B cell (primary cell): ENCODE data around the gene MRAP2. TPM values are rescaled to one million over a fixed set of nuclear protein-coding genes. Genes with fewer than 3 reads are reported as not detected.

Experiments
- ATAC-seq: fragments of 200-7000 bp; cut with Tn5 transposase; one replicate; pipeline ENCODE4 v1.10.0; 2021; ENCODE audit warnings: low read depth, mild to moderate bottlenecking, moderate number of reproducible peaks, moderate library complexity
- CTCF ChIA-PET: fragments of 350-600 bp; sonication (Branson Sonifier 250); formaldehyde crosslinking; loops from one replicate; lab custom pipeline; 2021; ENCODE audit warnings: antibody characterized with exemption, inconsistent platforms; lab: Charles Lee
- POLR2A ChIA-PET: fragments of 350-600 bp; sonication (Branson Sonifier 250); formaldehyde crosslinking; loops from one replicate; lab custom pipeline; 2021; ENCODE audit warnings: antibody characterized with exemption; lab: Charles Lee
- DNase-seq: peaks from one replicate; pipeline ENCODE4 v3.0.0; 2013
- H2AFZ ChIP-seq: 2 replicates; pipeline ENCODE4 v1.6.1; 2012; ENCODE audit warnings: mild to moderate bottlenecking, low read depth, low read length; ENCODE audit not compliant: insufficient read depth, poor library complexity, severe bottlenecking
- H3K27ac ChIP-seq, 2 donors: 1 replicate in 1 of 2; 2 replicates in 1 of 2; pipeline ENCODE4 v1.5.1; 2012 to 2013; ENCODE audit warnings: low read length in 2 of 2, mild to moderate bottlenecking in 2 of 2, moderate library complexity in 1 of 2
- H3K27me3 ChIP-seq, 4 experiments: fragments of 200-600 bp in 1 of 4; sonication (generic) in 1 of 4; replicated peaks in 1 of 4; 1 replicate in 2 of 4; 2 replicates in 2 of 4; pipeline versions ENCODE4 v1.6.1 to v1.7.0; 2013 to 2016; ENCODE audit warnings: low read length in 3 of 4, mild to moderate bottlenecking in 2 of 4, mixed read lengths in 1 of 4, moderate library complexity in 1 of 4; ENCODE audit not compliant: insufficient read depth in 4 of 4, control insufficient read depth in 3 of 4; ENCODE audit errors: control extremely low read depth in 1 of 4
- H3K36me3 ChIP-seq, 2 experiments: replicated peaks in 1 of 2; 1 replicate in 1 of 2; 2 replicates in 1 of 2; pipeline versions ENCODE4 v1.6.1 to v1.7.1; 2013; ENCODE audit warnings: low read length in 1 of 2; ENCODE audit not compliant: insufficient read depth in 2 of 2, control insufficient read depth in 1 of 2; ENCODE audit errors: control extremely low read depth in 1 of 2, extremely low read depth in 1 of 2
- H3K4me1 ChIP-seq, 2 donors: fragments of 200-600 bp in 1 of 2; sonication (generic) in 1 of 2; 1 replicate in 1 of 2; 2 replicates in 1 of 2; pipeline versions ENCODE4 v1.5.1 to v1.6.1; 2013 to 2017; ENCODE audit warnings: low read length in 2 of 2; ENCODE audit not compliant: control insufficient read depth in 2 of 2, insufficient read depth in 2 of 2
- H3K4me2 ChIP-seq: replicated peaks from 2 replicates; pipeline ENCODE3; 2012; ENCODE audit warnings: mild to moderate bottlenecking, low read depth, low read length; ENCODE audit not compliant: poor library complexity, severe bottlenecking
- H3K4me3 ChIP-seq, 5 experiments: fragments of 200-600 bp in 1 of 5; sonication (generic) in 1 of 5; 1 replicate in 3 of 5; 2 replicates in 2 of 5; pipeline versions ENCODE4 v1.5.1 to v1.7.0; 2011 to 2016; ENCODE audit warnings: low read length in 4 of 5, mild to moderate bottlenecking in 4 of 5, low read depth in 2 of 5, control low read depth in 1 of 5, moderate library complexity in 1 of 5; ENCODE audit not compliant: insufficient read depth in 1 of 5; ENCODE audit errors: control extremely low read depth in 1 of 5, extremely low read depth in 1 of 5
- H3K79me2 ChIP-seq: fragments of 200-600 bp; sonication (generic); one replicate; pipeline ENCODE4 v1.6.0; 2016; ENCODE audit warnings: low read length; ENCODE audit not compliant: control insufficient read depth, insufficient read depth
- H3K9ac ChIP-seq: fragments of 200-600 bp; sonication (generic); 2 replicates; pipeline ENCODE4 v1.6.1; 2017; ENCODE audit warnings: mild to moderate bottlenecking, low read length, moderate library complexity
- H3K9me3 ChIP-seq, 3 donors: one replicate each; pipeline versions ENCODE4 v1.6.1 to v1.7.1; 2013; ENCODE audit warnings: low read length in 2 of 3; ENCODE audit not compliant: control insufficient read depth in 2 of 3, insufficient read depth in 1 of 3; ENCODE audit errors: control extremely low read depth in 1 of 3
- H4K20me1 ChIP-seq: 2 replicates; pipeline ENCODE4 v1.6.0; 2012; ENCODE audit warnings: mild to moderate bottlenecking, low read length; ENCODE audit not compliant: insufficient read depth, control insufficient read depth, poor library complexity, severe bottlenecking
- H3K27ac Mint-ChIP-seq: one replicate; pipeline ENCODE4 v1.8.0; 2021; ENCODE audit warnings: mixed read lengths
- H3K27me3 Mint-ChIP-seq: one replicate; pipeline ENCODE4 v1.8.0; 2021; ENCODE audit warnings: mixed read lengths
- H3K4me1 Mint-ChIP-seq: one replicate; pipeline ENCODE4 v1.8.0; 2021; ENCODE audit warnings: mixed read lengths
- H3K4me3 Mint-ChIP-seq: one replicate; pipeline ENCODE4 v1.8.0; 2021; ENCODE audit warnings: mixed read lengths
- H3K9me3 Mint-ChIP-seq: one replicate; pipeline ENCODE4 v1.8.0; 2022; ENCODE audit warnings: mixed read lengths; ENCODE audit not compliant: insufficient read depth
- EZH2 ChIP-seq: IDR thresholded peaks from 2 replicates; pipeline ENCODE4 v1.6.1; 2012; ENCODE audit warnings: borderline replicate concordance, low read depth, mild to moderate bottlenecking, moderate library complexity, low read length; ENCODE audit not compliant: insufficient read depth, poor library complexity, severe bottlenecking
- WGBS: methylation state at CpG from one replicate; pipeline ENCODE4 v1.1.5; 2013; ENCODE audit warnings: missing lambda C conversion rate; ENCODE audit not compliant: insufficient coverage; 5-methylcytosine and 5-hydroxymethylcytosine counted together
- intact Hi-C: fragments of 100-400 bp; cut with micrococcal nuclease; formaldehyde crosslinking; loops from one replicate; pipeline ENCODE4 v1.10.0; 2022
- polyA plus RNA-seq: library from polyadenylated mRNA; depleted of rRNA; stranded (reverse); fragments of >200 nt; gene quantifications from 2 replicates; pipeline ENCODE4 v1.2.3, GENCODE V29; 2012
- total RNA-seq, 2 donors: library from RNA; stranded (reverse); fragments of 120-200 nt in 1 of 2; gene quantifications; 1 replicate in 1 of 2; 2 replicates in 1 of 2; pipeline versions ENCODE4 v1.2.3 to v1.2.4, GENCODE V29; 2013 to 2022
- TF ChIP-seq, protein P1 (sequence below): fragments of 200-600 bp; IDR thresholded peaks from one replicate; pipeline ENCODE4 v1.8.0; 2022; ENCODE audit warnings: antibody characterized with exemption, mild to moderate bottlenecking

Gene MRAP2
- total and polyA plus RNA-seq, 2 donors (not counting 1 experiment from before 2014, with no cell fraction given) = not detected

DNA sequence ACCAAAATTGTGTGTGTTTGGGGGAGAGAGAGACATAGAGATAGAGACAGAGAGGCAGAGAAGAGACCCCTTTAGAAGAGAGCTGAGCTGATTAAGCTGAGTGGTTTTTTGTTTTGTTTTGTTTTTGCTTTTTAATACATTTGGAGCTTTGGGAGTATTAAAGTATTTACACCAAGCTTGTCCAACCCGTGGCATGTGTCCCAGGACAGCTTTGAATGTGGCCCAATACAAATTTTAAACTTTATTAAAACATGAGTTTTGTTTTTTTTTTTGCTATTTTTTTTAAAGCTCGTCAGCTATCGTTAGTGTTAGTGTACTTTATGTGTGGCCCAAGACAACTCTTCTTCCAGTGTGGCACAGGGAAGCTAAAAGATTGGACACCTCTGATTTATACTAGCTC, 56.0 kb downstream of the MRAP2 start:
- H3K27ac Mint-ChIP-seq = no peak overlapping the region
- H3K79me2 ChIP-seq = no peaks in the 10 kb centered on the region
- no peak overlapping the region for H3K4me2 ChIP-seq
- ATAC-seq (no peak), DNase-seq (no peak)
- H3K27ac ChIP-seq = no peak overlapping the region
- no peaks in the 10 kb centered on the region for H3K4me1 ChIP-seq
- ChIA-PET POLR2A (no interaction called here), CTCF (no interaction called here)
- 100% methylated on average over 1 of the region's 3 CpGs for WGBS
- no peaks in the 10 kb centered on the region for H3K9me3 Mint-ChIP-seq
- no peak overlapping the region for H3K4me3 Mint-ChIP-seq
- H3K9me3 ChIP-seq = no peaks in the 10 kb centered on the region
- intact Hi-C loops = no loop called here
- H3K27me3 Mint-ChIP-seq = peaks cover 7% of the 10 kb centered on the region
- H3K36me3 ChIP-seq = no peaks in the 10 kb centered on the region
- H4K20me1 ChIP-seq = no peaks in the 10 kb centered on the region
- TF ChIP-seq, protein P1, sequence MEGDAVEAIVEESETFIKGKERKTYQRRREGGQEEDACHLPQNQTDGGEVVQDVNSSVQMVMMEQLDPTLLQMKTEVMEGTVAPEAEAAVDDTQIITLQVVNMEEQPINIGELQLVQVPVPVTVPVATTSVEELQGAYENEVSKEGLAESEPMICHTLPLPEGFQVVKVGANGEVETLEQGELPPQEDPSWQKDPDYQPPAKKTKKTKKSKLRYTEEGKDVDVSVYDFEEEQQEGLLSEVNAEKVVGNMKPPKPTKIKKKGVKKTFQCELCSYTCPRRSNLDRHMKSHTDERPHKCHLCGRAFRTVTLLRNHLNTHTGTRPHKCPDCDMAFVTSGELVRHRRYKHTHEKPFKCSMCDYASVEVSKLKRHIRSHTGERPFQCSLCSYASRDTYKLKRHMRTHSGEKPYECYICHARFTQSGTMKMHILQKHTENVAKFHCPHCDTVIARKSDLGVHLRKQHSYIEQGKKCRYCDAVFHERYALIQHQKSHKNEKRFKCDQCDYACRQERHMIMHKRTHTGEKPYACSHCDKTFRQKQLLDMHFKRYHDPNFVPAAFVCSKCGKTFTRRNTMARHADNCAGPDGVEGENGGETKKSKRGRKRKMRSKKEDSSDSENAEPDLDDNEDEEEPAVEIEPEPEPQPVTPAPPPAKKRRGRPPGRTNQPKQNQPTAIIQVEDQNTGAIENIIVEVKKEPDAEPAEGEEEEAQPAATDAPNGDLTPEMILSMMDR = no peak
- TF ChIP-seq EZH2 = no peak
- peaks cover 3% of the 10 kb centered on the region for H3K4me1 Mint-ChIP-seq
- H3K9ac ChIP-seq = no peak overlapping the region
- no peak overlapping the region for H2AFZ ChIP-seq
- no peaks in the 10 kb centered on the region for H3K27me3 ChIP-seq
- no peak overlapping the region for H3K4me3 ChIP-seq

DNA sequence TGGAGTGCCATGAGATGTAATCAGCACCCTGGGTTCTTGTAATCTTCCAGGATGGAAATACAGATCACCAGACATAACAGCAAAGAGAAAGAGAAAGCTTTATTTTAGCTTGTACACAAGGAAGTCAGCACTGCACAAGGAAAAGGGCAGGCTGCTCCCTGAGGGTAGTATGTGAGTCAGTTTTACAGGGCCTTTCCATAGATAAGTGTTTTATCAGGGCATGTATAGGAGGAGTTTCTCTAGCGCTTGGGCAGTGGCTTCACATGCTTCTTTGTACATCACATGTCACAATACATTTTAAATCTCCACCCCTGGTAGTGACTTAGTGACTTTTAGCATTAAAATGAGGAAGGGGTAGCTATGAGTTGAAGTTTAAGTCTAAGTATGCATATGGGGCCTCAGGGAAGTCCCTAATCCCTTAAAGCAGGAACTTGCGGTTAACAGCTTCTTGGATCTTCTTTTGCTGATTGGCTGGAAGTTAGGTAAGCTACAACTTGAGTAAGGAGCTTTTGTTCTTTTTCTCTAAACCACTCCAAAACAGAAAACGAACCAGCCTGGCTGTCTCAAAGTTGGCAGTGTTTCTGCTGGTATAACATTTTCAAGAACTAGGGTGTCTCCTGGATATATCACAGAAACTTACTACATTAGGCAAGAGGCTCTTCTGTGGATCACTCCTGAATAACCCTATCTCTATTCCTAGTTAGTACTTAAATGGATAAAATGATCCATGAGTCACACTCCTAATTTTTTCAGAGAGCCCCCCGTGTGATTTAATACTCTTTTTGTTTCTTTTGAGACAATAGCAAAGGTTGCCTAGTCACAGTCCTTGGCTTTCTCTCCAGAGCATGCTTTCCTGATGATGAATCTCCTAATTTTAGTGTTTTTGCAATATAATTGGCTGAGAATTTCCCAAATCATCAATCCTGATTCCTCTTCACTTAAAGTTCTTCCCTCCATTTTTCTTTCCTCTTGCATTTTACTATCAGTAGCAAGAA, 60.2 kb downstream of the MRAP2 start:
- Histone ChIP-seq H2AFZ (no peak overlapping the region), H3K9me3 (no peaks in the 10 kb centered on the region), H3K9ac (no peak overlapping the region), H3K27ac (no peak overlapping the region), H4K20me1 (no peaks in the 10 kb centered on the region), H3K4me2 (no peak overlapping the region), H3K79me2 (no peaks in the 10 kb centered on the region), H3K27me3 (no peaks in the 10 kb centered on the region), H3K4me1 (no peaks in the 10 kb centered on the region), H3K36me3 (no peaks in the 10 kb centered on the region), H3K4me3 (no peak overlapping the region)
- CTCF ChIA-PET = no interaction called here
- WGBS = no CpG with 5 or more reads among the region's 4 CpGs
- TF ChIP-seq EZH2 = no peak
- TF ChIP-seq, protein P1 = no peak
- H3K9me3 Mint-ChIP-seq = no peaks in the 10 kb centered on the region
- ATAC-seq (no peak), DNase-seq (peak; percentile 3)
- peaks cover 10% of the 10 kb centered on the region for H3K27me3 Mint-ChIP-seq
- no peak overlapping the region for H3K4me3 Mint-ChIP-seq
- H3K27ac Mint-ChIP-seq = no peak overlapping the region
- POLR2A ChIA-PET = no interaction called here
- intact Hi-C loops = no loop called here
- peaks cover 3% of the 10 kb centered on the region for H3K4me1 Mint-ChIP-seq
